ENCODE data around the gene CLEC2D. TPM values are rescaled to one million over a fixed set of nuclear protein-coding genes. Genes with fewer than 3 reads are reported as not detected.
A peak's percentile ranks its signal among the peaks of the same experiment; 100 is the strongest.

The CLEC2D gene
- total and polyA plus RNA-seq, 2 donors (not counting 3 experiments of a cell fraction or from before 2014, with no cell fraction given) = 1.8 to 4.1 TPM

DNA sequence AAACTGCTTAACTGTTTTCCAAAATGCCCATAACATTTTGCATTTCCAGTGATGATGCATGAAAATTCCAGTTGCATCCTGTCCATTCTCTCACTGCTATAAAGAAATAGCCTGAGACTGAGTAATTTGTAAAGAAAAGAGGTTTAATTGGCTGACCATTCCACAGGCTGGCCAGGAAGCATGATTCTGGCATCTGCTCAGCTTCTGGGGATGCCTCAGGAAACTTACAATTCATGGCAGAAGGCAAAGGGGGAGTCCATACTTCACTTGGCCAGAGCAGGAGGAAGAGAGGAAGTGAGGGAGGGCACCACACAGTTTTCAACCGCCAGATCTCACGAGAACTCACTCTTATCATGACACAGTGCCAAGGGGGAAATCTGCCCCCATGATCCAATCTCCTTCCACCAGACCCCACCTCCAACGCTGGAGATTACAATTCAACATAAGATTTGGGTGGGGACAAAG lies 18.2 kb upstream of the CLEC2D start:
- peaks cover 40% of the 10 kb centered on the region for H3K4me1 ChIP-seq (ENCODE audit: control insufficient read depth, extremely low read depth, insufficient read depth, low read length)
- H4K20me1 ChIP-seq (replicated peaks; ENCODE audit: control insufficient read depth, extremely low read depth, insufficient read depth, low read length) = no peaks in the 10 kb centered on the region
- H3K36me3 ChIP-seq (ENCODE audit: control insufficient read depth in 2 of 2, extremely low read depth in 1 of 2, insufficient read depth in 2 of 2, low read length in 2 of 2) = no peaks in the 10 kb centered on the region
- intact Hi-C loops (cut with micrococcal nuclease) = no loop called here
- DNase-seq (ENCODE audit: low read depth, low spot score) (no peak), FAIRE-seq (no peak)
- peak overlapping the region; percentile 19 for H3K4me2 ChIP-seq (ENCODE audit: insufficient read depth, low read length)
- TF ChIP-seq GATA2 (IDR thresholded peaks at IDR 0.05; ENCODE audit: insufficient read depth, insufficient read length, low read depth, low read length) = no peak
- no peak for TF ChIP-seq MYC (IDR thresholded peaks at IDR 0.05; ENCODE audit: low read depth, low read length)
- TF ChIP-seq JUN (IDR thresholded peaks at IDR 0.05; ENCODE audit: borderline replicate concordance, insufficient read depth, insufficient read length, low read depth) = no peak
- TF ChIP-seq FOS (IDR thresholded peaks at IDR 0.05; ENCODE audit: borderline replicate concordance, insufficient read depth, low read length) = no peak
- TF ChIP-seq POLR2A (IDR thresholded peaks at IDR 0.05; ENCODE audit: low read depth, low read length) = no peak
- TF ChIP-seq, protein P1, sequence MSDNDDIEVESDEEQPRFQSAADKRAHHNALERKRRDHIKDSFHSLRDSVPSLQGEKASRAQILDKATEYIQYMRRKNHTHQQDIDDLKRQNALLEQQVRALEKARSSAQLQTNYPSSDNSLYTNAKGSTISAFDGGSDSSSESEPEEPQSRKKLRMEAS (IDR thresholded peaks at IDR 0.05; ENCODE audit: insufficient read depth, insufficient read length) = no peak
- TF ChIP-seq, protein P2, sequence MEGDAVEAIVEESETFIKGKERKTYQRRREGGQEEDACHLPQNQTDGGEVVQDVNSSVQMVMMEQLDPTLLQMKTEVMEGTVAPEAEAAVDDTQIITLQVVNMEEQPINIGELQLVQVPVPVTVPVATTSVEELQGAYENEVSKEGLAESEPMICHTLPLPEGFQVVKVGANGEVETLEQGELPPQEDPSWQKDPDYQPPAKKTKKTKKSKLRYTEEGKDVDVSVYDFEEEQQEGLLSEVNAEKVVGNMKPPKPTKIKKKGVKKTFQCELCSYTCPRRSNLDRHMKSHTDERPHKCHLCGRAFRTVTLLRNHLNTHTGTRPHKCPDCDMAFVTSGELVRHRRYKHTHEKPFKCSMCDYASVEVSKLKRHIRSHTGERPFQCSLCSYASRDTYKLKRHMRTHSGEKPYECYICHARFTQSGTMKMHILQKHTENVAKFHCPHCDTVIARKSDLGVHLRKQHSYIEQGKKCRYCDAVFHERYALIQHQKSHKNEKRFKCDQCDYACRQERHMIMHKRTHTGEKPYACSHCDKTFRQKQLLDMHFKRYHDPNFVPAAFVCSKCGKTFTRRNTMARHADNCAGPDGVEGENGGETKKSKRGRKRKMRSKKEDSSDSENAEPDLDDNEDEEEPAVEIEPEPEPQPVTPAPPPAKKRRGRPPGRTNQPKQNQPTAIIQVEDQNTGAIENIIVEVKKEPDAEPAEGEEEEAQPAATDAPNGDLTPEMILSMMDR (IDR thresholded peaks at IDR 0.05; ENCODE audit: extremely low read depth in 1 of 2, insufficient read depth in 1 of 2, low read depth in 1 of 2, low read length in 2 of 2) = no peak
- no peak for TF ChIP-seq EZH2 (IDR thresholded peaks at IDR 0.05; ENCODE audit: borderline replicate concordance, low read depth, low read length, severe bottlenecking)
- no peak for TF ChIP-seq POLR2AphosphoS5 (IDR thresholded peaks at IDR 0.05; ENCODE audit: insufficient read depth, low read depth, low read length)
- H2AFZ ChIP-seq (ENCODE audit: low read depth, low read length) = no peak overlapping the region
- H3K9me3 ChIP-seq (replicated peaks; ENCODE audit: control insufficient read depth, insufficient read depth, low read length) = no peaks in the 10 kb centered on the region
- CTCF ChIA-PET = interaction anchor here (0.6 kb wide), 1 partner anchor 22 kb away, joined by 3 read pairs; no protein-coding TSS in a partner anchor
- H3K4me3 ChIP-seq (replicated peaks in 1 of 3; ENCODE audit: insufficient read depth in 1 of 3, low read depth in 1 of 3, low read length in 3 of 3) = no peak overlapping the region
- H3K9ac ChIP-seq (replicated peaks; ENCODE audit: extremely low read depth, insufficient read depth, low read length) = no peak overlapping the region
- H3K27me3 ChIP-seq (ENCODE audit: control insufficient read depth in 2 of 2, insufficient read depth in 2 of 2, low read length in 2 of 2) = no peaks in the 10 kb centered on the region
- H3K27ac ChIP-seq (ENCODE audit: insufficient read depth, low read depth, low read length) = peak overlapping the region; percentile 28
- peaks cover 10% of the 10 kb centered on the region for H3K79me2 ChIP-seq (ENCODE audit: control insufficient read depth, insufficient read depth, low read length)
- no TSS peak for BruUV-seq (replicated peaks)
- dilution Hi-C loops (cut with MboI; ENCODE audit: extremely low pct_ligation_motif_present, low sequenced_read_pairs) = no loop called here
- no peaks in the 10 kb centered on the region for H3K9me1 ChIP-seq (replicated peaks; ENCODE audit: control insufficient read depth, extremely low read depth, insufficient read depth, low read length)
- POLR2A ChIA-PET = no interaction called here

Data from endothelial cell of umbilical vein (primary cell).